KMS-11 (cell line): Measurements from ENCODE around the gene ELMOD3.

Source experiments
- H2AFZ ChIP-seq: fragments of 200-600 bp; sonication (generic); 2 replicates; pipeline ENCODE4 v1.6.1; 2016; ENCODE audit warnings: antibody characterized with exemption, mixed run types, low read depth
- H3K27ac ChIP-seq: fragments of 200-600 bp; sonication (generic); 2 replicates; pipeline ENCODE4 v1.6.1; 2016; ENCODE audit warnings: mild to moderate bottlenecking, mixed run types
- H3K27me3 ChIP-seq: fragments of 200-600 bp; sonication (generic); 2 replicates; pipeline ENCODE4 v1.6.1; 2017; ENCODE audit warnings: mild to moderate bottlenecking, low read depth, mixed run types, moderate library complexity; ENCODE audit not compliant: insufficient read depth
- H3K36me3 ChIP-seq: fragments of 200-600 bp; sonication (generic); 2 replicates; pipeline ENCODE4 v1.6.1; 2017; ENCODE audit warnings: mild to moderate bottlenecking, mixed run types; ENCODE audit not compliant: insufficient read depth
- H3K4me1 ChIP-seq: fragments of 200-600 bp; sonication (generic); 2 replicates; pipeline ENCODE4 v1.6.1; 2016; ENCODE audit warnings: mild to moderate bottlenecking, low read depth, mixed run types; ENCODE audit not compliant: poor library complexity, severe bottlenecking
- H3K4me2 ChIP-seq: fragments of 200-600 bp; sonication (generic); 2 replicates; pipeline ENCODE4 v1.7.0; 2016; ENCODE audit warnings: mild to moderate bottlenecking, mixed run types
- H3K4me3 ChIP-seq: fragments of 200-600 bp; sonication (generic); IDR thresholded peaks from 2 replicates; pipeline ENCODE4 v1.6.1; 2017; ENCODE audit warnings: low read depth, low read length, mixed read lengths; ENCODE audit not compliant: insufficient read depth
- H3K79me2 ChIP-seq: fragments of 200-600 bp; sonication (generic); 2 replicates; pipeline ENCODE4 v1.6.1; 2016; ENCODE audit warnings: low read depth, mixed run types; ENCODE audit not compliant: insufficient read depth
- H3K9ac ChIP-seq: fragments of 200-600 bp; sonication (generic); 2 replicates; pipeline ENCODE4 v1.6.1; 2016; ENCODE audit warnings: mild to moderate bottlenecking, mixed run types
- H4K20me1 ChIP-seq: fragments of 200-600 bp; sonication (generic); 2 replicates; pipeline ENCODE4 v1.6.1; 2016; ENCODE audit warnings: mild to moderate bottlenecking, mixed run types; ENCODE audit not compliant: insufficient read depth
- TF ChIP-seq, protein P1 (sequence below): fragments of 200-600 bp; sonication (generic); conservative IDR thresholded peaks from 2 replicates; pipeline ENCODE4 v1.6.1; 2017; ENCODE audit warnings: low read depth, mild to moderate bottlenecking, antibody characterized with exemption, low read length, moderate library complexity, mixed read lengths

ELMOD3 gene

GRCh38 chr2:85324639-85325465, 29.7 kb upstream of the ELMOD3 start:
- no peaks in the 10 kb centered on the region; the same call in 1 of the 2 replicates for H3K36me3 ChIP-seq
- H3K4me3 ChIP-seq, result no peak overlapping the region
- H3K4me1 ChIP-seq, result peaks cover 37% of the 10 kb centered on the region
- peak overlapping the region; percentile 83 for H3K4me2 ChIP-seq
- H4K20me1 ChIP-seq, result 0 out of 2 replicates have a peak, but pooled peaks cover 8% of the 10 kb centered on the region
- H3K27ac ChIP-seq, result no peak overlapping the region
- no peak overlapping the region for H2AFZ ChIP-seq
- TF ChIP-seq, protein P1, sequence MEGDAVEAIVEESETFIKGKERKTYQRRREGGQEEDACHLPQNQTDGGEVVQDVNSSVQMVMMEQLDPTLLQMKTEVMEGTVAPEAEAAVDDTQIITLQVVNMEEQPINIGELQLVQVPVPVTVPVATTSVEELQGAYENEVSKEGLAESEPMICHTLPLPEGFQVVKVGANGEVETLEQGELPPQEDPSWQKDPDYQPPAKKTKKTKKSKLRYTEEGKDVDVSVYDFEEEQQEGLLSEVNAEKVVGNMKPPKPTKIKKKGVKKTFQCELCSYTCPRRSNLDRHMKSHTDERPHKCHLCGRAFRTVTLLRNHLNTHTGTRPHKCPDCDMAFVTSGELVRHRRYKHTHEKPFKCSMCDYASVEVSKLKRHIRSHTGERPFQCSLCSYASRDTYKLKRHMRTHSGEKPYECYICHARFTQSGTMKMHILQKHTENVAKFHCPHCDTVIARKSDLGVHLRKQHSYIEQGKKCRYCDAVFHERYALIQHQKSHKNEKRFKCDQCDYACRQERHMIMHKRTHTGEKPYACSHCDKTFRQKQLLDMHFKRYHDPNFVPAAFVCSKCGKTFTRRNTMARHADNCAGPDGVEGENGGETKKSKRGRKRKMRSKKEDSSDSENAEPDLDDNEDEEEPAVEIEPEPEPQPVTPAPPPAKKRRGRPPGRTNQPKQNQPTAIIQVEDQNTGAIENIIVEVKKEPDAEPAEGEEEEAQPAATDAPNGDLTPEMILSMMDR, result no peak
- peaks cover 48% of the 10 kb centered on the region for H3K79me2 ChIP-seq
- H3K27me3 ChIP-seq, result no peaks in the 10 kb centered on the region
- H3K9ac ChIP-seq, result no peak overlapping the region

GRCh38 chr2:85325466-85325811, 29.1 kb upstream of the ELMOD3 start:
- no peak overlapping the region for H2AFZ ChIP-seq
- TF ChIP-seq, protein P1, result no peak
- no peaks in the 10 kb centered on the region for H3K27me3 ChIP-seq
- H3K79me2 ChIP-seq, result peaks cover 48% of the 10 kb centered on the region
- H3K36me3 ChIP-seq, result no peaks in the 10 kb centered on the region; the same call in 1 of the 2 replicates
- H3K9ac ChIP-seq, result no peak overlapping the region
- H3K27ac ChIP-seq, result no peak overlapping the region
- H3K4me1 ChIP-seq, result peaks cover 42% of the 10 kb centered on the region
- H3K4me2 ChIP-seq, result peak overlapping the region; percentile 83
- H3K4me3 ChIP-seq, result no peak overlapping the region
- 0 out of 2 replicates have a peak, but pooled peaks cover 8% of the 10 kb centered on the region for H4K20me1 ChIP-seq

- Histone ChIP-seq H3K4me1 (peaks cover 46% of the 10 kb centered on the region), H4K20me1 (0 out of 2 replicates have a peak, but pooled peaks cover 8% of the 10 kb centered on the region), H3K79me2 (peaks cover 48% of the 10 kb centered on the region), H3K4me3 (peak overlapping the region; percentile 55), H3K27me3 (no peaks in the 10 kb centered on the region), H2AFZ (no peak overlapping the region), H3K9ac (peak overlapping the region; percentile 93; the same call in 1 of the 2 replicates), H3K36me3 (no peaks in the 10 kb centered on the region; the same call in 1 of the 2 replicates), H3K4me2 (peak overlapping the region; percentile 83), H3K27ac (peak overlapping the region; percentile 36)
- TF ChIP-seq, protein P1, result no peak
Measured at GRCh38 chr2:85326406-85327159, 28.0 kb upstream of the ELMOD3 start.

DNA sequence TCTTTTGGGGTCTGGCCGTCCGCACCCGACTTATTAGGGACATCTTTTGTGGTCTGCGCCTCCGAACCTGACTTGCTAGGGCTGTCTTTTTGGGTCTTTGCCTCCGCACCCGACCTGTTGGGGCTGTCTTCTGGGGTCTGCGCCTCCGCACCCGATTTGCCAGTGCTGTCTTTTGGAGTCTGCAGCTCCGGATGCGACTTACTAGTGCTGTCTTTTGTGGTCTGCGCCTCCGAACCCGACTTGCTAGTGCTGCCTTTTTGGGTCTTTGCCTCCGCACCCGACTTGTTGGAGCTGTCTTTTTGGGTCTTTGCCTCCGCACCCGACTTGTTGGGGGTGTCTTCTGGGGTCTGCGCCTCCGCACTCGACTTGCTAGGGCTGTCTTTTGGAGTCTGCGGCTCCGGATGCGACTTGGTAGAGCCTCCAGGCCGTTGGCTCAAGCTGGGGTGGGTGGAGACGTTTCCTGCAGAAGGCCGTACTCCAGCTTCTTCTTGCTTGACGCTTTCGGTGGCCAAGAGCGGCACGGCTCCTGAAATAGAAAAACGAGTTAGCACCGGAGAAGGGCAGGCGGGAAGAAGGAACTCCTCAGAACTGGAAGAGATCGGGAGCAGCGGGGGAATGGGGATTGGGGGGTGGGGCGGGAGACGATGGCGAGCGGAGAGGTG, 27.3 kb upstream of the ELMOD3 start:
- peak overlapping the region; percentile 93 for H3K9ac ChIP-seq
- H3K4me1 ChIP-seq, result peaks cover 49% of the 10 kb centered on the region
- TF ChIP-seq, protein P1, result no peak
- H2AFZ ChIP-seq, result peak overlapping the region; percentile 64
- peak overlapping the region; percentile 83 for H3K4me2 ChIP-seq
- peak overlapping the region; percentile 36; the same call in 1 of the 2 replicates for H3K27ac ChIP-seq
- peak overlapping the region; percentile 55 for H3K4me3 ChIP-seq
- H3K36me3 ChIP-seq, result no peaks in the 10 kb centered on the region; the same call in 1 of the 2 replicates
- no peaks in the 10 kb centered on the region for H3K27me3 ChIP-seq
- peaks cover 48% of the 10 kb centered on the region for H3K79me2 ChIP-seq
- 0 out of 2 replicates have a peak, but pooled peaks cover 8% of the 10 kb centered on the region for H4K20me1 ChIP-seq
